GM06990 (cell line): ENCODE results near the gene HIVEP1.

Experiments used
- DNase-seq: peaks from one replicate; pipeline ENCODE4 v3.0.0-alpha.2; 2011; ENCODE audit not compliant: insufficient read length; ENCODE audit errors: extremely low read depth
- H3K27me3 ChIP-seq: replicated peaks from 2 replicates; pipeline ENCODE4 v1.6.0; 2011; ENCODE audit warnings: low read length; ENCODE audit not compliant: control insufficient read depth, insufficient read depth
- H3K36me3 ChIP-seq: 2 replicates; pipeline ENCODE4 v1.5.1; 2011; ENCODE audit warnings: low read length; ENCODE audit not compliant: control insufficient read depth, insufficient read depth
- H3K4me3 ChIP-seq: replicated peaks from 2 replicates; pipeline ENCODE4 v1.5.1; 2011; ENCODE audit warnings: low read depth, mild to moderate bottlenecking, control low read depth, low read length
- CTCF ChIP-seq: IDR thresholded peaks from 2 replicates; pipeline ENCODE4 v1.5.1; 2011; ENCODE audit warnings: low read length, control low read depth, mild to moderate bottlenecking, inconsistent platforms; ENCODE audit not compliant: insufficient read depth, poor library complexity, severe bottlenecking

HIVEP1 gene

GRCh38 chr6:12014873-12015149, 2.7 kb downstream of the HIVEP1 start:
- Histone ChIP-seq H3K36me3 (peaks cover 15% of the 10 kb centered on the region), H3K4me3 (no peak overlapping the region), H3K27me3 (no peaks in the 10 kb centered on the region)
- TF ChIP-seq CTCF, result no peak
- no peak for DNase-seq

GRCh38 chr6:12017263-12017662, 5.2 kb downstream of the HIVEP1 start:
- TF ChIP-seq CTCF, result no peak
- peaks cover 21% of the 10 kb centered on the region for H3K36me3 ChIP-seq
- no peak for DNase-seq

GRCh38 chr6:12017876-12018401, 5.8 kb downstream of the HIVEP1 start:
- no peak overlapping the region for H3K4me3 ChIP-seq
- no peak for TF ChIP-seq CTCF
- no peak for DNase-seq
- no peaks in the 10 kb centered on the region for H3K27me3 ChIP-seq
- peaks cover 21% of the 10 kb centered on the region for H3K36me3 ChIP-seq

More at GRCh38 chr6:12017263-12017662, 5.2 kb downstream of the HIVEP1 start:
- H3K4me3 ChIP-seq, result no peak overlapping the region
- H3K27me3 ChIP-seq, result no peaks in the 10 kb centered on the region

GRCh38 chr6:12020187-12020791, 8.2 kb downstream of the HIVEP1 start:
- Histone ChIP-seq H3K27me3 (no peaks in the 10 kb centered on the region), H3K4me3 (no peak overlapping the region), H3K36me3 (peaks cover 19% of the 10 kb centered on the region)
- no peak for DNase-seq
- no peak for TF ChIP-seq CTCF

GRCh38 chr6:12022481-12022880, 10.4 kb downstream of the HIVEP1 start:
- TF ChIP-seq CTCF, result no peak
- Histone ChIP-seq H3K27me3 (no peaks in the 10 kb centered on the region), H3K4me3 (no peak overlapping the region), H3K36me3 (peaks cover 11% of the 10 kb centered on the region)
- DNase-seq, result no peak

- TF ChIP-seq CTCF, result no peak
- Histone ChIP-seq H3K27me3 (no peaks in the 10 kb centered on the region), H3K36me3 (peaks cover 7% of the 10 kb centered on the region), H3K4me3 (no peak overlapping the region)
- DNase-seq, result no peak
Observed at GRCh38 chr6:12022953-12023388, 10.9 kb downstream of the HIVEP1 start.
